NCI-H187 (cell line): ENCODE results near the gene TEKTIP1.

Experiments
- DNase-seq, 2 experiments: peaks; one replicate each; lab custom pipeline; 2025; lab: John Stamatoyannopoulos, UW

Gene TEKTIP1

GRCh38 chr19:3585301-3586126 lies 46.5 kb downstream of the TEKTIP1 start, which contains the start of gene GIPC3:
Gene GIPC3, plus strand, starts transcription at chr19:3585478. Its CDS starts 120 bp downstream, at chr19:3585598.
- DNase-seq = no peak

GRCh38 chr19:3586127-3586626 lies 47.2 kb downstream of the TEKTIP1 start:
- DNase-seq = no peak

GRCh38 chr19:3586707-3587346 lies 47.9 kb downstream of the TEKTIP1 start:
- DNase-seq = no peak

- no peak for DNase-seq
Measured at GRCh38 chr19:3589439-3589838, 50.5 kb downstream of the TEKTIP1 start.

GRCh38 chr19:3589949-3590348 lies 51.0 kb downstream of the TEKTIP1 start:
- no peak for DNase-seq

GRCh38 chr19:3590991-3591659 lies 52.2 kb downstream of the TEKTIP1 start:
- DNase-seq = no peak

GRCh38 chr19:3591876-3592613 lies 53.1 kb downstream of the TEKTIP1 start:
- no peak for DNase-seq

- DNase-seq = no peak
Measured at GRCh38 chr19:3593156-3593555, 54.2 kb downstream of the TEKTIP1 start.
